Epithelial cell of esophagus (primary cell): ENCODE data around the gene ZNF469.

Experiments used
- DNase-seq: peaks from one replicate; pipeline ENCODE4 v3.0.0; 2010; ENCODE audit warnings: low read depth
- H3K4me3 ChIP-seq: 2 replicates; pipeline ENCODE4 v1.5.1; 2011; ENCODE audit warnings: mild to moderate bottlenecking, low read length, control low read depth
- CTCF ChIP-seq: IDR thresholded peaks from 2 replicates; pipeline ENCODE4 v1.5.1; 2011; ENCODE audit warnings: low read depth, mild to moderate bottlenecking, low read length, control low read depth, inconsistent platforms; ENCODE audit not compliant: insufficient read depth; ENCODE audit errors: missing control alignments

The ZNF469 gene

GRCh38 chr16:88389621-88390160, 6.9 kb downstream of the ZNF469 start:
- no peak overlapping the region for H3K4me3 ChIP-seq
- no peak for TF ChIP-seq CTCF
- no peak for DNase-seq

GRCh38 chr16:88390265-88390664, 7.5 kb downstream of the ZNF469 start:
- no peak for DNase-seq
- H3K4me3 ChIP-seq = no peak overlapping the region
- TF ChIP-seq CTCF = no peak

- no peak for TF ChIP-seq CTCF
- no peak overlapping the region for H3K4me3 ChIP-seq
- no peak for DNase-seq
Observed at GRCh38 chr16:88390735-88391134, 8.0 kb downstream of the ZNF469 start.

- TF ChIP-seq CTCF = no peak
- no peak for DNase-seq
- no peak overlapping the region for H3K4me3 ChIP-seq
Observed at GRCh38 chr16:88391144-88391850, 8.5 kb downstream of the ZNF469 start.

GRCh38 chr16:88392111-88392510, 9.4 kb downstream of the ZNF469 start:
- no peak for DNase-seq
- H3K4me3 ChIP-seq = no peak overlapping the region
- no peak for TF ChIP-seq CTCF

GRCh38 chr16:88392616-88393015, 9.9 kb downstream of the ZNF469 start:
- no peak overlapping the region for H3K4me3 ChIP-seq
- no peak for TF ChIP-seq CTCF
- no peak for DNase-seq

- H3K4me3 ChIP-seq = no peak overlapping the region
- TF ChIP-seq CTCF = no peak
- DNase-seq = no peak
Observed at GRCh38 chr16:88393034-88393433, 10.3 kb downstream of the ZNF469 start.
